T-helper 1 cell (primary cell): Measurements from ENCODE around the gene MUTYH.

ENCODE experiments used
- DNase-seq, 5 donors: peaks; one replicate each; pipeline ENCODE4 v3.0.0-alpha.2; 2012 to 2020

MUTYH gene

DNA sequence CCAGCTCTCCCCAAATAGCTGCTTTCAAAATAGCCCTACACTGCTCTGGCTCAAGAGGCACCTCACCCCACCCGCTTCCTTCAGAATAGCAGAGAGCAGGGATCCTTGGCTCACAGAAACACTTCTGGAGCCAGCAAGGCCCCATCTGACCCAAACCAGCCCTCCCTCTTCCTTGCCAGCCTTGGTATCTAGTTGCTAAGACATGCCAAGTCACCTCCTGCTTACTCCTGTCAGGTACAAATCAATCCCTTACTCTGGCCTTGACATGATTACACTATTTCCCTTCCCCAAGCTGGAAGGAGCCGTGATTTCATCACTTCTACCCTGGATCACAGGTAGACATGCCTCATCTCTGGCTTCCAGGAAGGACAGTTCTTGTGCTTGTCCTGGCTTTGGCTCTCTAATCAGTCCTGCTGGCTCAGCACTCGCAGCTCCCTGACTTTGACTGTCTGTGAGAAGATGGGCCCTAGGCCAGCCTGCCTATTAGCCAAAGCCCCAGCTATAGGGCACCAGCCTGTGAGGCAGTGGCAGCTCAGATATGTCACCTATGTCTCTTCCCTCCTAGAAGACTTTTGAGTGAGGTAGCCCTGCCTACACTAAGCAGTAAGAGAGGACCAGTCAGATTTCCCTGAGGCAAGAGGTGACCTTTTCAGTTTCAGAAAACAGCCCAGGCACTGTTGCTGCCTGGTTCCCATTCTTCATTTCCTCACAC, 8.9 kb upstream of the MUTYH start:
- no peak for DNase-seq

- DNase-seq: no peak
Measured at GRCh38 chr1:45348609-45348965, 8.3 kb upstream of the MUTYH start.

- DNase-seq: no peak
Measured at GRCh38 chr1:45348020-45348419, 7.8 kb upstream of the MUTYH start.

GRCh38 chr1:45346473-45346872, 6.2 kb upstream of the MUTYH start:
- DNase-seq: no peak

GRCh38 chr1:45345014-45345413, 4.8 kb upstream of the MUTYH start:
- DNase-seq: no peak

- no peak for DNase-seq
Measured at GRCh38 chr1:45344499-45344898, 4.3 kb upstream of the MUTYH start.

DNA sequence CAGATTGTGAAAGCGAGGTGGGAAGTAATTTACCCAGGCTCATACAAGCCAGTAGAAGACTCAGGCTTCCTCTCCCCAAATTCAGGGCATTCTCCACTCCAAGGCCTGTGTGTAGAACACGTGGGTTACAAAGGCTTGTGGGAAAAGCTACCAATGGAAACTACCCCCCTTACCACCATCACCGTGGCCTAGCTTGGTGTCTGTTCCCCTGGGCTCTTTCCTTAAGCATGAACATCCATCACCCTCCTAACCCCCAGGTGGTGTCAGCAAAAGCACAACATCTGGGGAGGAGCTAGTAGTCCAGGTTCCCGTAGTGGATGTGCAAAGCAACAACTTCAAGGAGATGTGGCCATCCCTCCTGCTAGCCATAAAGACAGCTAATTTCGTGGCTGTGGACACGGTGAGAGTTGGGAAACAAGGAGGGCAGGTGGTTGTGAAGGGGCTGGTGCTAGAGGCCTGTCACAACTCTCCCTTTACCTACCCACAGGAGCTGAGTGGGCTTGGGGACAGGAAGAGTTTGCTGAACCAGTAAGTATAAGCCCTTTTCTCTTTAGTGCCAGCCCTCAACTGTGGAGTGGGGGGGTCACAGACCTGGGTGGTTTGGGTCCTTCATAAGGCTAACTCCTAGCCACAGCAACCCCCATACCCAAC, 701 bp upstream of the MUTYH start:
- peak in 1 of 5 donors; percentile 40 for DNase-seq

DNA sequence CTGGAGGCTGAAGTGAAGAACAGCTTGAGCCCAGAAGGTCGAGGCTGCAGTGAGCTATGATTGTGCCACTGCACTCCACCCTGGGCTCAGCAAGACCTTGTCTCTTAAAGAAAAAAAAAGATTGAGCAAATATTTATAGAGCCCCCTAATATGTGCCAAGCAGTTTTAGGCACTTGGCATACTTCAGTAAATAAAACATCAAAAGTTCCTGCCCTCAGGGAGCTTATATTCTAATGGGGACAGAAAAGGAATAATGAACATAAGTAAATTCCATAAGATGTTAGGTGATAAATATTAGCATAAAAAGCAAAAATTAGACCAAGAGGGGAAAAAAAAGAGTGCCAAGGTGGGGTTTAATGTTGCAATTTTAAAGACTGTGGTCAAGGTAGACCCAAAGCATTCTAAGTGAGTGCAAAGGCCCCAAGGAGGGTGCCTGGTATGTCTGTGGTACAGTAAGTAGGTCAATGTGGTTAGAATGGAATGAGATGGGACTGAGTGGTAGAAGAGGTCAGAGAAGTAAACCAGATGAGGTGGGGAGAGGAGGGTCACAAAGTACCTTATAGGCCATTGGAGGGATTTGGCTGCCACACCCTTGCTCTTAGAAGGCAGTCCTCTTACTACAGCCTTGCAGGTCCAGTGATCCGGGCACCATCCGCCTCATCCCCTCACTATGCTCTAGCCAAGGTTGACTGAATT, 2.5 kb downstream of the MUTYH start:
- DNase-seq: no peak

- DNase-seq: no peak
Measured at GRCh38 chr1:45335855-45336324, 4.3 kb downstream of the MUTYH start.

- DNase-seq: no peak
Measured at GRCh38 chr1:45334308-45335245, 5.7 kb downstream of the MUTYH start.

DNA sequence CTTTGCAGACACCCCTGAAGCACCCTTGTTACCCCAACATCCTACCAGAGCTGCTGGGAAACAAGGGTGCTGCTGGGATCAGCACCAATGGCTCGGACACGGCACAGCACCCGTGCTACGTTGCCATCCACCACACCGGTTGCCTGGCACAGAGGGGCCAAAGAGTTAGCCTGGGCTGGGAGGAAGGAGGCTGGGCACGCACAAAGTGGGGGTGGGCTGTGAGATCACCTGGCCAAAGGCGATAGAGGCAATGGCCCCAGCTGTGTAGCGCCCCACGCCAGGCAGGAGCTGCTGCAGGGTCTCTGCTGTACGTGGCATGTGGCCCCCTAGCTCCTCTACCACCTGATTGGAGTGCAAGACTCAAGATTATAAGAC, 7.9 kb downstream of the MUTYH start:
- no peak for DNase-seq

DNA sequence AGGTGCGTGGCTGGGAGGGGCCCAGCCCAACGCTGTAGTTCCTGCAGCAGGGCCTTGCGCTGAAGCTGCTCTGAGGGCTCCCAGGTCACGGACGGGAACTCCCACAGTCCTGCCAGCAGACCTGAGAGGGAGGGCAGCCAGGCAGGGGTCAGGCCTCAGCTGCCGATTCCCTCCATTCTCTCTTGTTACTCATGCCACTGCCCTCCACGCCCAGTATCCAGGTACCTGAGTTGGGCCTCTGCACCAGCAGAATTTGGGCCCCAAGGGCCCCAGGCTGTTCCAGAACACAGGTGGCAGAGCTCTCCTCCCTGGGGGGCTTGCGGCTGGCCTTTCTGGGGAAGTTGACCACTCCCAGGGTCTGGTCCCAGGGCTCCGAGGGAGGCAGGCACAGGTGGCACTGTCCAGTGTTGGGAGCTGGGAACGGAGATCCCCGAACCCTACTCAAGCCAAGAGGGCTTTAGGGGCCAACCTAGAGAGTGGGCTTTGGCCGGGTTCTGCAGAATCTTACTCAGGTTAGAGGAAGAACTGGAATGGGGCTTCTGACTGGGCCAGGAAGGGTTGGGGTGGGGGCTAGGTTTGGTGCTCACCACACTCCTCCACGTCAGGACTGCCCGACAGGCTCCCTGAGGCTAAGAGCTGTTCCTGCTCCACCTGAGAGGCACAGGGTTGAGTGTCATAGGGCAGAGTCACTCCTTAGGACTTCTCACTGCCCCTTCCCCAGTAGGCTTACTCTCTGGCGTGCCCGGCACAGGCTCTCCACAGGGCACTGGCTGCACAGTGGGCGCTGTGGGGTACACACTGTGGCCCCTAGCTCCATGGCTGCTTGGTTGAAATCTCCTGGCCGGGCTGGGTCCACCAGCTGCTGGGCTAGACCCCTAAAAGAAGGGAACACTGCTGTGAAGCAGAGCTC, 8.5 kb downstream of the MUTYH start:
- DNase-seq: no peak

DNA sequence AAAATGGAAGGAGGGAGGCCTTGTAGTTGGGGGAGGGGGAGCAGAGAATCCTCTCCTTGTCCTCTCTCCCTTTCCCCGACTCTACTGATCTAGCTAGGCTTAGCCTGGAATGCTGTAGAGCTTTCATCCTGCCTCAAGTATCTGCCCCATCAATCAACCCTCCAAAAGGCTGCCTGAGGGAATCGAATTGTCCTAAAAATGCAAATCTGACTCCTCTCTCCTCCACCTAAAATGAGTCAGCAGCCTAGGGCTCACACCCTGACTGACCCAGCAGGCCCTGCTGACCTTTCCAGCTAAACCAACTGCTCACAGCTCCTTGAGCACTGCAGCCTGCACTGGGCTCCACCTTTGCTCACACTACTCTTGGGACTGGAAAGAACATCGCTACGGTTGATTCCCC, 10.8 kb downstream of the MUTYH start:
- no peak for DNase-seq

GRCh38 chr1:45328680-45329079, 11.6 kb downstream of the MUTYH start:
- DNase-seq: no peak

GRCh38 chr1:45327644-45328515, 12.4 kb downstream of the MUTYH start:
- no peak for DNase-seq

GRCh38 chr1:45326627-45327623, 13.3 kb downstream of the MUTYH start, which contains the start of gene HPDL:
HPDL (plus strand) TSS chr1:45326895; CDS start chr1:45327149, 254 bp downstream.
- DNase-seq: peak in 4 of 5 donors; percentile 24 to 63 (median 38)

DNA sequence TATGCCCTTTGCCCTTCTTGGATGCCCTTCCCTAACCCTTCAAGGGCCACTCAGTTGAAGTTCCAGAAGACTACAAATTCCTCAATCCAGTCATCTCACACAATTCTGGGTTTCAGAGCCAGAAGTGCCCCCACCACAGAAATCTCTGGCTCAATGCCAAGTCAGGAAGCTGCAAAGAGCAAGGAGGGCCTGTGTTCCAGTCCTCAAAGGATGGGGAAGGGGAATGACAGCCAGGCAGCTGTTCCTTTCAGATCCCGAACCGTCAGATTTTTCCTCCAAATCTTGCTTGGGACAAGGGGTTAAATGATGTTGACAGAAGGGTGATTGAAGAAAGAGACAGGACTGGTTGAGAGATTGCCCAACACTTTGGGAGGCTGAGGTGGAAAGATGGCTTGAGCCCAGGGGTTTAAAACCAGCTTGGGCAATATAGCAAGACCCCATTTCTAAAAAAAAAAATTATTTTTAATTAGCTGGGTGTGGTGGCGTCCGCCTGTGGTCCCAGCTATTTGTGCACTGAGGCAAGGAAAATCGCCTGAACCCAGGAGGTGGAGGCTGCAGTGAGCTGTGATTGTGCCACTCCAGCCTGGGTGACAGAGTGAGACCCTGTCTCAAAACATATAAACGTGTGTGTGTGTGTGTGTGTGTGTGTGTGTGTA, 14.3 kb downstream of the MUTYH start:
- DNase-seq: no peak

DNA sequence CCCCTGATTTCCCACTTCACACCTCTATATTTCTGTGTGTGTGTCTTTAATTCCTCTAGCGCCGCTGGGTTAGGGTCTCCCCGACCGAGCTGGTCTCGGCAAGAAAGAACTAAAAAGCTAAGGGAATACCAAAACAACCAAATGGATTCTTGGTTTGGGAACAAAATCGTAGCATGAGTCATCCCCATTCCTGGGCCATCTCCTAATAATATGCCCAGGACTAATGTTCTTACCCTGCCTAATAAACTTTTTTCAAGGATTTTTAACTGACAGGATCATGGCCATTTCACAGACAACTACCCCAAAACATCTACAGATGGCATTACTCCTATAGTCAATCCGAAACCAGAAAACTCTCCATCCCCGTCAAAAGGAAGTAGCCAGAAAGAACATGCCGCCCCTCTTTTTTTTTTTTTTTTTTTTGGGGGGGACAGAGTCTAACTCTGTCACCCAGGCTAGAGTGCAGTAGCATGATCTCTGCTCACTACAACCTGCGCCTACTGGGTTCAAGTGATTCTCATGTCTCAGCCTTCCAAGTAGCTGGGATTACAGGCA, 17.7 kb downstream of the MUTYH start:
- DNase-seq: no peak
